Fibroblast of pulmonary artery (primary cell): ENCODE measurements around the gene MAST1.
"Not testable (repeated sequence)": the region's sequence is repeated elsewhere in the genome, so short reads cannot be mapped to it uniquely, and the experiment has no call there.

ENCODE experiments used
- DNase-seq: peaks from one replicate; pipeline ENCODE4 v3.0.0-alpha.2; 2010; ENCODE audit warnings: low read depth
- H3K4me3 ChIP-seq: replicated peaks from 2 replicates; pipeline ENCODE4 v1.5.1; 2011; ENCODE audit warnings: low read depth, mild to moderate bottlenecking, control low read depth, low read length, moderate library complexity
- TF ChIP-seq, protein P1 (sequence below): IDR thresholded peaks from 2 replicates; pipeline ENCODE4 v1.5.1; 2011; ENCODE audit warnings: mild to moderate bottlenecking, control low read depth, low read length, inconsistent platforms; ENCODE audit errors: missing control alignments

MAST1 gene

DNA sequence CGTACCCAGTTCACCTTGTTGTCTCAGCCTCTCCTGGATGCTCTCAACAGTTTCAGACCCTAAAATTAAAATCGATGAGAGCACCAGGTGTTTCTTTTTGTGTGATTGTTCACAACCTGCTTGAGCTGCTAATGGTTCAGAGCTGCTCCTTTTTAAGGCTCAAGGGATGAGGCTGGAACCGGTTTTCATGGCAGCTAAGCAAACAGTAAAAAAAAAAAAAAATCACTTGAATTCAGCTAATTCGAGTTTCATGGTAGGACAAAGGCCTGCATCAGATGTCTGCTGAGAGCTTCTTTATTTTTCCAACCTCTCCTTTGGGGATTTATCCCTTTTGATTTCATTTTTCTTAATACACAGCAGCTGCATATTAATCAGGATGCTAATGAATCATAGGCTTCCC, 74.3 kb downstream of the MAST1 start:
- no peak for DNase-seq
- TF ChIP-seq, protein P1, sequence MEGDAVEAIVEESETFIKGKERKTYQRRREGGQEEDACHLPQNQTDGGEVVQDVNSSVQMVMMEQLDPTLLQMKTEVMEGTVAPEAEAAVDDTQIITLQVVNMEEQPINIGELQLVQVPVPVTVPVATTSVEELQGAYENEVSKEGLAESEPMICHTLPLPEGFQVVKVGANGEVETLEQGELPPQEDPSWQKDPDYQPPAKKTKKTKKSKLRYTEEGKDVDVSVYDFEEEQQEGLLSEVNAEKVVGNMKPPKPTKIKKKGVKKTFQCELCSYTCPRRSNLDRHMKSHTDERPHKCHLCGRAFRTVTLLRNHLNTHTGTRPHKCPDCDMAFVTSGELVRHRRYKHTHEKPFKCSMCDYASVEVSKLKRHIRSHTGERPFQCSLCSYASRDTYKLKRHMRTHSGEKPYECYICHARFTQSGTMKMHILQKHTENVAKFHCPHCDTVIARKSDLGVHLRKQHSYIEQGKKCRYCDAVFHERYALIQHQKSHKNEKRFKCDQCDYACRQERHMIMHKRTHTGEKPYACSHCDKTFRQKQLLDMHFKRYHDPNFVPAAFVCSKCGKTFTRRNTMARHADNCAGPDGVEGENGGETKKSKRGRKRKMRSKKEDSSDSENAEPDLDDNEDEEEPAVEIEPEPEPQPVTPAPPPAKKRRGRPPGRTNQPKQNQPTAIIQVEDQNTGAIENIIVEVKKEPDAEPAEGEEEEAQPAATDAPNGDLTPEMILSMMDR, result no peak
- no peak overlapping the region for H3K4me3 ChIP-seq

DNA sequence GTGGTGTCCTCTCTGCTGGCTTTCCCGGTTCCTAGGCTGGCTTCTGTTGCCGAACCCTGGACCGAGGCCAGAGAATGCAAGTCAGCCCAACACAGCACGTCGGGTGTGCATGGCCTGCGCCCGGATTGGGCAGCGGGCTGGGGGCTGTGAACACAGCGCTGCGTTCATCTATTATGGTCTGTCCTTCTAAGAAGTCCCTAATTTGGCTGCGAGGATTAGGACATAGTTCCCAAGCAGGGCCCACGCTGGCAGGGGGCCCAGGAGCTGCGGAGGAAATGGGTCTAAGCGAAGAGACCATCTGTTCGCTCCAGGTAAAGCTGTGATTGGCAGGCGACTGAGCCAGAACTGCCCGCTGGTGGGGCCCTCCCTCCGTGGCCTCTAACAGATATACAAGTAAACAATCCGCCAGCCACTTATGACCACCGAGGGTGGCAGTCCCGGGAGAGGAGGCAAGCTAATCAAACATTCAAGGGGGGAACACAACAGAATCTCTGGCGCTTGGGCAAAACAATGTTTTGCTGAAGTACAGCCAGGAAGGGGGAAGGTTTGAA, 74.8 kb downstream of the MAST1 start:
- DNase-seq, result peak; percentile 83
- TF ChIP-seq, protein P1, result no peak
- no peak overlapping the region for H3K4me3 ChIP-seq

DNA sequence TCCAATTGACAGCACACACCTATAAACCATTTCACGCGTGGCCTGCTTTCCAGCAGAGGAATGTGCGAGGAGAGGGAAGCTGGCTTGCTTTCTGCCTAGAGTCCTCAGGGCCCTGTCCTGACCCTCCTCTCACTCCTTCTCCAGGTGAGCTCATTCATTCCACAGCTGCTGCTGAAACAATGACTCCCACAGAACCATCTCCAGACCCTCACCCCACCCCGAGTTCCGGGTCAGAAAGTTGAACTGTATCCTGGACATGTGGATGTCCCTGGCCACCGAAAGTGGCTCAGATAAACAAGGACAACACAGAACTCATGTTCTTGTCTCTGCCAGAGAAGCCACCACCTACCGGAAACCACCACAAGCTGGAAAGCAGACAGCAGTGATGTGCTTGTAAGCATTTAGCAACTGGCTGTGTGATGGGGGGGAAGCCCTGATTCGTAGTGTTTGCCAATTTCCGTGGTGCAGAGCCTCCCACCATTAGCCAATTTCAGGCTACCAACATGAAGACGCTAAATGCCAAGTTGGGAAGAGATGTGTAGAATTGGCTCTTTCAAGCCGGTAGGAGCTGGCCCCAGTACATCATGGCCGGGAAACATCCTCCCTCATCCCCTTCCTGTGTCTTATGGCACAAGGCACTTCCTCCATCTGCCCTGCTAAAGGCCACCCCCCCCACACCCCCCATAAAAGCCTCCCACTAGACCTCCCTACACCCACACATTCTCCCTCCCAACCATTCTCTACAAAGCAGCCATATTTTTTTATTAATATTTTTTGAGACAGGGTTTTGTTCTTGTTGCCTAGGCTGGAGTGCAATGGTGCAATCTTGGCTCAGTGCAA, 75.8 kb downstream of the MAST1 start:
- TF ChIP-seq, protein P1, result no peak
- peak; percentile 62 for DNase-seq
- H3K4me3 ChIP-seq, result no peak overlapping the region

DNA sequence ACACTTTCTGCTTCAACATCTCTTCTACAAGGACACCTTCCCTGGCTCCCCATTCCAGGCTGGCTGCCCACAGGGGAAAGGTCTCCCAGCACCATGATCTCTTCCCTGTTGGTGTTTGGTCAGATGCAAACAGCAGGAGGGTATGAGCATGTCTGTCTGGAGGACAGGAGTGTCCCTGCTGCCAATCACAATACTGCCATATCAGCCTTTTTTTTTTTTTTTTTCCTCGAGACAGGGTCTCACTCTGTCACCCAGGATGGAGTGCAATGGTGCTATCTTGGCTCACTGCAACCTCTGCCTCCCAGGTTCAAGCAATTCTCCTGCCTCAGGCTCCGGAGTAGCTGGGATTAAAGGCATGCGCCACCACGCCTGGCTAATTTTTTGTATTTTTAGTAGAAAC, 77.5 kb downstream of the MAST1 start:
- DNase-seq, H3K4me3 ChIP-seq: not testable (repeated sequence)

DNA sequence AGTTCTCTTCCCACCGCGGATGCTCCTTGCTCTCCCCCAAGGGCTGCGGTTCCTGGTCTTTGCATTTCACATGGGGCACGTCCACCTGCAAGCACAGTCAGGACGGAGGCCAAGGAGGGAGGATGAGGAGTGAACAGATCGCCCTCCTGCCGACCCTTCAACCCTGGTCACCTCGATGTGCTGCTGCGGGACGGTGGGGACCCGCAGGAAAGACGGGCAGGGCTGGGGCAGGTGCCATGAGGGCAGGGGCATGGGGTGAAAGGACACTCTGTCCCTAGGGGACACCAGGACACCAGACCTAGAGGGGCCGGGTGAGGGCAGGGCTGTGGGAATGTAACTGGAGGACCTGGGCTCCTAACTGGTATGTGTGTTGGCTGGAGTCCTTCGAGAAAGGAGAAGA, 79.9 kb downstream of the MAST1 start:
- no peak overlapping the region for H3K4me3 ChIP-seq
- TF ChIP-seq, protein P1, result no peak
- no peak for DNase-seq

DNA sequence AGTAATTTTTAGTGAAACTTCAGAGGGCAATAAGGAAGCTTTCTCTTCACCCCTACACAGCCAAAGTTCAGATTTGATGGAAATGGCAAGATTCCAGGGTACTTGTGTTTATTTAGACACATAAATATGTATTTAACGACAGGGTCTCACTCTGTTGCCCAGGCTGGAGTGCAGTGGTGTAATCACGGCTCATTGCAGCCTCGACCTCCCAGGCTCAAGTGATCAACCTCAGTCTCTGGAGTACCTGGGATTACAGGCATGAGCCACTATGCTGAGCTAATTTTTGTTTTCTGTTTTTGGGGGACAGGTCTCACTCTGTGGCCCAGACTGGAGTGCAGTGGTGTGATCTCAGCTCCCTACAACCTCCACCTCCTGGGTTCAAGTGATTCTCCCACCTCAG, 82.7 kb downstream of the MAST1 start:
- TF ChIP-seq, protein P1, result no peak

DNA sequence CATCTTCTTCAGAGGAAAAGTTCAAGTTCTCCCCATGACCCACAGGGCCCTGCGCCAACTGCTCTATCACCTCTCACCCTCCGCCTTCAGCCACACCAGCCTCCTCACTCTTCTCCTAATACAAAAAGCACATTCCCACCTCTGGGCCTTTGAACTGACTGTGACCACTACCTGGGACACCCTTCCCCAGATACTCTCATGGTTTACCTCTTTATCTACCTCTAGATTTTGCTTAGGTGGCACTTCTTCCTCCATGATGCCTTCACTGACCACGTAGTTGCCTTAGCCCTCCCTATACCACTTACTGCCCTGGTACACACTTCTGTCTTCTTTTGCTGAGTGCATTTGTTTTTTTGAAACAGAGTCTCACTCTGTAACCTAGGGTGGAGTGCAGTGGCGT, 84.6 kb downstream of the MAST1 start:
- H3K4me3 ChIP-seq, result no peak overlapping the region
- DNase-seq, result no peak
- TF ChIP-seq, protein P1, result no peak

More for the DNA sequence above, 82.7 kb downstream of the MAST1 start:
- H3K4me3 ChIP-seq, result no peak overlapping the region
- no peak for DNase-seq
